Activated naive CD4-positive, alpha-beta T cell treated with anti-CD3 and anti-CD28 coated beads, Interleukin-2, amount 50 U/mL, for 16 hours (primary cell): ENCODE data around the gene ST3GAL3.

Source experiments
- DNase-seq: peaks from one replicate; pipeline ENCODE4 v3.0.0-alpha.2; 2020

The ST3GAL3 gene

GRCh38 chr1:43789604-43790550, 82.5 kb downstream of the ST3GAL3 start:
- no peak for DNase-seq

GRCh38 chr1:43791243-43791642, 83.9 kb downstream of the ST3GAL3 start:
- DNase-seq = no peak

GRCh38 chr1:43796111-43796581, 88.8 kb downstream of the ST3GAL3 start:
- DNase-seq = no peak

DNA sequence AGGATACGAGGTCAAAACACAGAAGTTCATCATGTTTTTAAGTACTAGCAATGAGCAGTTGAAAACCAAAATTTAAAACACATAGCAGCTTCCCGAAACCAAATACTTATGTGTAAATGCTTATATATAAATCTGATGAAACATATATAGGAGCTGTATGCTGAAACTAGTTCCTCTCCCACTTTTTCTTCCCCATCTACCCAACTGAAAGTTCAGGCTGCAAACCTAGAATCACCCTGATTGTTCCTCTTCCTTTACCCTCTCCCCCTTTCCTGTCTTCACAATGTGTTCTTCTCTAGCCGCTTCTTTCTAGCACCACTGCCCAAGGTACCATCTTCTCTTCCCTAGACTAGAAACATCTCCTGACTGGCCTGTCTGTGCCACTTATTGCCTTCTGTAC, 90.6 kb downstream of the ST3GAL3 start:
- DNase-seq = no peak

DNA sequence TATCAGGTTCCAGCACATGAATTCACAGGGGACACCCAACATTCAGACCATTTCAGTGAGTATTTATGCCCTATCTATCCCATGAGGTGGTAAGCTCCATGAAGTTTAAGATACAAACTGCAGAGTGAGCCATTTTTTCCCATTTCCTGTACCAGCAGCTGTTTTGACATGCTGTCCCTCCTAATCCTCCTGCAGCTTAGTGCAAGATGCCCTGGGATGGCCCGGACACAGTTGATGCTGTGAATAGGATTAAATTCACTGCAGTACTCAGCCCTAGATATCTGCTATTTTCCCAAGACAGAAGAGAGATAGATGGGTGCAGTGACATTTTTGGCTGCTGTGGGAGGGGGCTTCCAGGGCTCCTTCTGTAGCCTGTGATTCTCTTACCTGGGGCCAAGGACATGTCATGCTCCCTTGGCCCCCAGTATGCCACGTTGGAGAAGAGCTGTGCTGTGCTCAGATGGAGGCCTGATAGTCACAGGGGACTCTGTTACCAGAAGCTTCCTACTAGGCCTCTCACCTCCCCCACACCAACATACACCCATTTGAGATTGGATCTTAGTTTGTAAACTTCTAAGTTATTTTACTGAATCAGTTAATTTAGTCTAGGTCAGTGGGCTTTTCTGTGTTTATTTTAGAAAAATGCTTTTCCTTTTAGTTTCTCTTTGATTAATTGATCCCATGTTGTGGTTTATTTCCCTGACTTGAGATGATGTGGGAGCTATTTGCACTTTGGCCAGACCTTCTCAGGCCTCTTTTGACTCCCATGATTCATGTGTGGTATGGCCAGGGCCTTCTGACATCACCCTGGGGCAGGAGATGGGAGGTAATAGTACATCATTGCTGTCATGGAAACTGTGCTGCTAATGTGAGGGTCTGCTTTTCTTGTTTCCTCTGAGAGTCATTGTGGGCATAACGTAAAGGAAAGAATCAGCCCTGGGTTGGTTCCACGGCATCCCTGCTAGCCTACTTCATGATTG, 92.6 kb downstream of the ST3GAL3 start:
- DNase-seq = no peak

DNA sequence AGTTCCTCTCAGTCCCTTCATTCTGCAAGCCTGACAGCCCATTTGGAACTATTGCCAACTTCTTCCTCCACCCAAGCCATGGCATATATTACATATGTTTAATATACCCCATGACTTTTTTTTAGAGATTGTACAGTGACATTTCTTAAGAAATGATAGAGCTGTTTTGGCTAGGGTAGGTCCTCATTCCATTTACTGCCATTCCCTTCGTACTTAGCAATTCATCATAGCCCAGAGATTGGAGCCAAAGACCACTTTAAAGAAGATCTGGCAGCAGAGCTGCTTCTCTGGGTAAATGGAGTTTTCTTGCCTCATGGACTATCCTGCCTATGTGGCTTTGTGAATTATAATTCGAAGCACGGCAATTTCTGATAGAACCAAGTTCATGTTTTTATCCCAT, 93.4 kb downstream of the ST3GAL3 start:
- DNase-seq = no peak

DNA sequence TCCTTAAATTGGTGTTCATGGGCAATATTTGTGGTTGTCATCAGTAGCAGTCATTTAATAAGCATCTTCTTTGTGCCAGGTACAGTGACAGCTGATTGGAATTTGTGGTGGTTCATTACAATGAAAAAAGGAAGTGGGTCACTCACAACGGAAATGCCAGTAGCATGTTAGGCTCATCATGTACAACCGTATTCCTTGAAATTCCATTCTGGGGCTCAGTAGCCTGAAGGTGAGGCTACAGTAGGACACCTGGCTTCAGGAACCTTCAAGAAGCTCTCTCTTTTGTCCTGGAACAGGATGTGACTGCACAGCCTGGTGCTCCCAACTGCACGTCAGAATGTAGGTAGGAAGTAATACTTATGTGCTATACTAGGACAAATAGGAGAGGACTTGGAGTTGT, 93.9 kb downstream of the ST3GAL3 start:
- DNase-seq = no peak

- no peak for DNase-seq
Observed at GRCh38 chr1:43802356-43802980, 95.1 kb downstream of the ST3GAL3 start.

- no peak for DNase-seq
Observed at GRCh38 chr1:43803105-43803504, 95.8 kb downstream of the ST3GAL3 start.

DNA sequence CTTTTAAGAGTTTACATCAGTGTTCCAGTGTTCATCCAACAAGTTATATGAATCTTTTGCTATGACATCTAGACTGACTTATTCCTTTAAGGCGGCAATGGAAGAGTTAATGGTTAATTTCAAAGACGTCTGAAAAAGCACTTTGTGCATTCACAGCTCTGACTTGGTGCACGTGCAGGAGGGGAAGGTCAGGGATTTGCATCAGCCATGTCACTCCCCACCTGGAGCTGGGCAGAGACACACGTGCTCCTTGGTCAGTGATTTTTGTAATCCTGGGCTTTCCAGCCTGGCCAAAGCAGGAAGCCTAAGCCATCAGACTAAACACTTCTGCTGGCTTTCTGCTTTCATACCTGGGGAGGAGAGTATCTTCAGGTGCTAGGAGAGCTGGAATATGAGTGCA, 96.3 kb downstream of the ST3GAL3 start:
- no peak for DNase-seq

DNA sequence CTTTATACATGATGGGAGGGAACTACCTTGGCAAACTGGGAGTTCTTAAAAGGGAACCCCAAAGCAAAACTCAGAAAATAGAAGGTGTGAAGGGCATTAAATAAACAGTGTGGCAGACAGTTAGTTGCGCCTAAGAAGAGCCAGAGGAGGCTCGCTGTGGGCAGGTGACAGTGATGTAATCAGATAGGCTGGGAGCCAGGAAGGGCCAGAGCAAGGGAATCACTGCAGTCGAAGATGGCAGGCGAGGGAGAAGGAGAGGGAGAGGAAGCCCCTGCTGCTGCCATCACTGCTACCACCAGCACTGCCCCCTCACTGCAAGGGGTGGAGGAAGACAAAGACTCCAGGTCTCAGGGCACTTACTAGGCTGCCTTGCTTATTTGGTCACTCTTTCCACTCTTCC, 97.2 kb downstream of the ST3GAL3 start:
- no peak for DNase-seq

GRCh38 chr1:43805340-43805739, 98.0 kb downstream of the ST3GAL3 start:
- no peak for DNase-seq

DNA sequence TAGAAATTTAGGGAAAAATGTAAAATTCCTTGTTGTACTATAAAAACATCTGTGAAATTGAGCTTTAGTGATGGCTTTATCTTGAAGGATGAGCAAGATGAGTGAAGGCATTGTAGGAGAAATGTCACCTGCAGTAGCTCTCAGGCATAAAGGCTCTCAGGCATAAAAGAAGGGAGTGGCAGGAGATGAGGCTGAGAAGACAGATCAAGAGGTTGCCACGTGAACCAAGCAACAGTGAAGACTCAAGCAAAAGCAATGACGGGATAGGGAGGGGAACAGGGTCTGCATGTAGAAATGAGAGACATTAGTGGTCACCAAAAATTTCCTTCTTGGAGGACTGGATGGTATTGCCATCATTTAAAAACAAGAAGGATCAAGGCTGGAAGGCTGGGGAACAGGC, 98.8 kb downstream of the ST3GAL3 start:
- DNase-seq = no peak

- no peak for DNase-seq
Observed at GRCh38 chr1:43809097-43809673, 101.8 kb downstream of the ST3GAL3 start.

DNA sequence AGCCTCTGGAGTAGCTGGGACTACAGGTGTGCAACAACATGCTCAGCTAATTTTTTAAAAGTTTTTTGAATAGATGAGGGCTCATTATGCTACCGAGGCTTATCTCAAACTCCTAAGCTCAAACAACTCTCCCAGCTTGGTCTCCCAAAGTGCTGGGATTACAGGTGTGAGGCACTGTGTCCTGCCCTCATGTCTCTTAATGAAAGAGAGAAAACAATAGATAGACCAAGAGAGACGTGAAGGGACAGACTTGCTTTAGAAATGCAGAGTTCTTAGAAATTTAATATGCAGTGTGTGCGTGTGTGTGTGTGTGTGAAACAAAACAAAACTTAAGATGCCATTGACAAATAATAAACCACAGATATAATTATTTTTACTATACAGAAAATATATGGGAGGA, 105.2 kb downstream of the ST3GAL3 start:
- DNase-seq = no peak

DNA sequence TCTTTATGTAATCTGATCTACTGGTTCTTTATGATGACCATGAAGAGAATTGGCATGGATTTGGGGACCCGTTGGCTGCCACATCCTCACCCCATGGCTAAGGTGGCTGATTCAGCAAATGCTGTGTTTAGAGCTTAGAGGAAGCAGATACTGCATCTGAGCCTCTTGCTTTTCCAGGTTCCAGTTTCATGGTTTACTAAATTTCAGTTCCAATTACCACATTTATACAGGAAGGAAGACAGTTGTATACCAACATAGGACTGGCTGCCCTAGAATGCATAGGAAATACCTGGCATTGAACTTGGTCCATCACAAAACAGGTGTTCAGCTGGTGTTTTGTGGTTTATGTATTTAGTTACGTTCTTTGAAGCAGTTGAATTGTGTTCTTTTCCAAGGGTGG, 107.1 kb downstream of the ST3GAL3 start:
- no peak for DNase-seq

GRCh38 chr1:43817304-43817939, 110.1 kb downstream of the ST3GAL3 start:
- DNase-seq = no peak

DNA sequence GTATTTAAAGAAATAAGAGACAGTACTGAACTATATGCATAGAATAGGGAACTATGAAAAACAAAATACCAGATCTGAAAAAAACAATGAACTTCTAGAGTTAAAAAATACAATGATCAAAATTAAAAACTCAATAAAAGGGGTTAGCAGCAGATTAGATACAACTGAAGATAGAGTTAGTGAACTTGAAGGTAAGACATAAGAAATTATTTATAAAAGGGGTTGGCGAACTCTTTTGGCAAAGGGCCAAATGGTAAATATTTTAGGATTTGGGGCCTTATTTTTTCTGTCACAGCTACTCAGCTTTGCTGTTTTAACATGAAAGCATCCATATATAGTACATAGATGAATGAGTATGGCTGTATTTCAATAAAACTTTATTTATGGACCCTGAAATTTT, 111.4 kb downstream of the ST3GAL3 start:
- DNase-seq = no peak

DNA sequence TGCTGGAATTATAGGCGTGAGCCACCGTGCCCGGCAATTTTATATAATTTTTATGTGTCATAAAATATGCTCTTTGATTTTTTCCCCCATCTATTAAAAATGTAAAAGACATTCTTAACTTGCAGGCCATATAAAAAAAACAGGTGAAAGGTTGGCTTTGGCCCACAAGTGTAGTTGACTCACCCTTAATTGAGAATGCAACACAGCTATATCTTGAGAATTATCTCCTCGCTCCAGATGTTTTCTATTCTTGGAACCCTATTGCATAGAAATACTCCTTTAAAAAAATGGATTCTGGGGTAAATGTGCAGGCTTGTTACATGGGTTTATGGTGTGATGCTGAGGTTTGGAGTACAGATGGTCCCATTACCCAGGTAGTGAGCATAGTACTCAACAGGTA, 112.0 kb downstream of the ST3GAL3 start:
- DNase-seq = no peak

- DNase-seq = no peak
Observed at GRCh38 chr1:43821471-43821870, 114.1 kb downstream of the ST3GAL3 start.

DNA sequence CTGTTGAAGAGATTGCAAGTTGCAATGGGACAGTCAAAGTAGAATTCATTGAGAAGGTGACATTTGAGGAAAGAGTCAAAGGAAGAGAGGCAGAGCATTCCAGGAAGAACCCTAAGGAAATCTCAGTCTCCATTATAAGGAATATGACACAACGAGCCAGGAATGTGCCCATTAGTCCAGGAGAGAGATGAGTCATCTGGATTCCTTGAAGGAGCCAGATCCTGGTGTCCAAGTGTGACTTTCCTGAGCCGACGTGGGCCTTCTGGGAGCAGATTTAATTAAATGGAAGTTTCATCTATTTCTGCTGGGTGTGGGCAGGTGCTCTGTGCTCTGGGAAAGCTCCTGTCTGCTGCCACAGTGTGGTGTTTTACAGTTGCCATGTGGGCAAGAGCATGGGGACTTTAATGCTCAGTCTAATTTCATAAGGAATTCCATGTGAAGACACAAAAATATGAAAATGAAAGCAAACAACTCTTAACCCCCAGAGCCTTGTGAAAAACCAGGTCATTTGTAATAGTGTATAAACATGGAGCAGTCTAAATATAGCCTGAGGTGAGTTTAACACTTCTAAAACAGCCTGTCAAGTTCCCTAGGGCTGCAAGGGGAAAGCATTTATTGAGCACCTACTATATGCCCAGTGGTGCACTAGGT, 114.8 kb downstream of the ST3GAL3 start:
- no peak for DNase-seq

GRCh38 chr1:43824795-43825194, 117.5 kb downstream of the ST3GAL3 start:
- no peak for DNase-seq
